IgD-negative memory B cell (primary cell): ENCODE data around the gene PFKFB4. TPM values are rescaled to one million over a fixed set of nuclear protein-coding genes. Genes with fewer than 3 reads are reported as not detected.

ENCODE experiments used
- H3K27ac Mint-ChIP-seq, 3 donors: one replicate each; pipeline ENCODE4 v1.8.0; 2020 to 2022; ENCODE audit warnings: mild to moderate bottlenecking in 3 of 3, mixed read lengths in 3 of 3, moderate library complexity in 1 of 3
- H3K27me3 Mint-ChIP-seq: one replicate; pipeline ENCODE4 v1.8.0; 2021; ENCODE audit warnings: mixed read lengths
- H3K36me3 Mint-ChIP-seq: one replicate; pipeline ENCODE4 v1.8.0; 2020; ENCODE audit warnings: mild to moderate bottlenecking, mixed read lengths
- H3K4me1 Mint-ChIP-seq, 3 donors: one replicate each; pipeline ENCODE4 v1.8.0; 2020 to 2022; ENCODE audit warnings: mixed read lengths in 3 of 3, mild to moderate bottlenecking in 1 of 3
- H3K4me3 Mint-ChIP-seq, 4 donors: one replicate each; pipeline ENCODE4 v1.8.0; 2020 to 2022; ENCODE audit warnings: mild to moderate bottlenecking in 4 of 4, mixed read lengths in 4 of 4, moderate library complexity in 3 of 4
- H3K9me3 Mint-ChIP-seq, 3 donors: one replicate each; pipeline ENCODE4 v1.8.0; 2020 to 2021; ENCODE audit warnings: mixed read lengths in 3 of 3, mild to moderate bottlenecking in 1 of 3
- polyA plus RNA-seq: library from polyadenylated mRNA; unstranded; fragments of 300-500 nt; fragmentation: Illumina TruSeq; gene quantifications from one replicate; pipeline ENCODE4 v1.2.3, GENCODE V29; 2021

The PFKFB4 gene
- polyA plus RNA-seq, 1 donor from 2014 or later = 1.5 TPM

DNA sequence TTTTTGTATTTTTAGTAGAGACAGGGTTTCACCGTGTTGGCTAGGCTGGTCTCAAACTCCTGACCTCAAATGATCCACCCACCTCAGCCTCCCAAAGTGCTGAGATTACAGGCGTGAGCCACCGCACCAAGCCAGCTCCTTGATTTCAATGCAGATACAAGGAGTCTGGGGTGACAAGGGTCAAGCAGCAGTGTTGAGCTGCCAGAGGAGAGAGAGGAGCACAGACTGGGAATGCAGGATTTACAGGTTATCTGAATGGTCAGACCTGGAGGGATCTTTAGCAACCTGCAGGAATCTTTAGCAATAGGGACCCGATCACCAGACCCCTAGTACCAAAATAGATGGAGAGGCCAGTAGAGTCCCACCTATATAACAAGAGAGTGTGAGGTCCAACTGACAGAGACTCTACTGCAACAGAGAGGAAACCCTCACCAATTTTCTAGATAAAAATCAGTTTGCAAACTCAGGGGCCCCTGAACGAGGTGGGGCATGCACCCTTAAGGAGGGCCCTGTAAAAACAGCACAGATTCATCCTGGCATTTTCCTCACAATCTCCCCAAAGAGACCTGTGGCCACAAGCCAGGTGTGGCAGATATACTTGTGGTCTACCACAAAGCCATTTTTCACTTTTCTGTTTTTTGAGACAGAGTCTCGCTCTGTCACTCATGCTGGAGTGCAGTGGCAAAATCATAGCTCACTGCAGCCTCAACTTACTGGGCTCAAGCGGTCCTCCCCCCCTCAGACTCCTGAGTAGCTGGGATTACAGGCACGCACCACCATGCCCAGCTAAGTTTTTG lies 42.0 kb downstream of the PFKFB4 start:
- Mint-ChIP-seq H3K9me3 (no peaks in the 10 kb centered on the region), H3K27me3 (peaks cover 12% of the 10 kb centered on the region), H3K4me1 (peaks cover 5 to 7% (median 6%) of the 10 kb centered on the region in 3 donors), H3K27ac (no peak overlapping the region), H3K4me3 (no peak overlapping the region), H3K36me3 (peaks cover 3% of the 10 kb centered on the region)

DNA sequence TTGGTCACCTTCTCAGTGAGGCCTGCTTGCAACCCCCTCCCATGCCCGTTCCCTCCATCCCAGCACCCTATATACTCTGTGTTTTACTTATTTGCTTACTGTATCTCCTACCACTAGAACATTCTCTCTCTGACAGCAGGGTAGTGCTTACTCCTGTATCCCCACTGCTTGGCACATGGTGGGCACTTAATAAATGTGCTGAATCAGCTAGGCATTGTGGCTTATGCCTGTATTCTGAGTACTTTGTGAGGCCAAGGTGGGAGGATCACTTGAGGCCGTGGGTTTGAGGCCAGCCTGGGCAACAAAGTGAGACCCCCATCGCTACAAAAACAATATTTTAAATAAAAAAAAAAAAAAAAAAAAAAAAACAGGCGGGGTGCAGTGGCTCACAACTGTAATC lies 45.1 kb downstream of the PFKFB4 start:
- peaks cover 9% of the 10 kb centered on the region for H3K27me3 Mint-ChIP-seq
- H3K9me3 Mint-ChIP-seq = no peaks in the 10 kb centered on the region
- no peak overlapping the region for H3K27ac Mint-ChIP-seq
- peaks cover 3% of the 10 kb centered on the region for H3K36me3 Mint-ChIP-seq
- H3K4me3 Mint-ChIP-seq = no peak overlapping the region
- peaks cover 5 to 14% (median 10%) of the 10 kb centered on the region in 3 donors for H3K4me1 Mint-ChIP-seq

DNA sequence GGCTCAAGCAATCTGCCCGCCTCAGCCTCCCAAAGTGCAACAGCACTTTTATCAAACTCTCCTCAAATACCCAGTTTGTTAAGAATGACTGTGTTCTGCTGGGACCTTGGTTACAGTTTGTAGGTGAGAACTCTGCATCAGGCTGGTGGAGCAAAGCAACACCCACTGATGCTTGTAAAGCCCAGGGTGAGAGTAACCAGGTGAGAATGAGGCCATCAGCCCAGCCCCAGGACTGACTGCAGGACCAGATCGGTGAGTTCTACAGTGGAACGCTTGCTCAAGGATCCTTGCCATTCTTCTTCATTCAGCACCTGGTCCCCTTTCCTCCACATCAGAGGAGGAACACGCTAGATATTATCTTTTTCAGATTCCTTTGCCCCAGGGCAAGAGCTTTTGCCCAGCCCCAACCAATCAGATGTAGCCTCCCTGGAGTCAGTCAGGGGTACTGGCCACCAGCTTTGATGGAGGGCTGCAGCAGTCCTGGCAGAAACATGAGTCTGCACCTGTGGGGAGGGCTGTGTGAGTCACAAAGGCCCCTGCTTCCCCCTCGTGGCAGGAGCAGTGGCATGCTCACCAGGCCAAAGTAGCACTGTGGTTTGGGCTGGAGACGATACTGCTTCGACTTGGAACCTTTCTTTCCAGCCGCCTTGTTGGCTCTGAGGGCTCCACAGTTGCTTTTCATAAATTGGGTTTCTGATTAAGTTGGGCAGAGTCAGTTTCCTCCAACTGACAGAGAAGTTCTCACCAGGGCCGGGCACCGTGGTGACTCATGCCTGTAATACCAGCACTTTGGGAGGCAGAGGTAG lies 49.1 kb downstream of the PFKFB4 start:
- Mint-ChIP-seq H3K9me3 (no peaks in the 10 kb centered on the region), H3K36me3 (peaks cover 3% of the 10 kb centered on the region), H3K4me3 (peak overlapping the region in 1 of 4 donors; percentile 27), H3K27me3 (peaks cover 8% of the 10 kb centered on the region), H3K27ac (no peak overlapping the region), H3K4me1 (peaks cover 0 to 7% (median 6%) of the 10 kb centered on the region in 3 donors)

DNA sequence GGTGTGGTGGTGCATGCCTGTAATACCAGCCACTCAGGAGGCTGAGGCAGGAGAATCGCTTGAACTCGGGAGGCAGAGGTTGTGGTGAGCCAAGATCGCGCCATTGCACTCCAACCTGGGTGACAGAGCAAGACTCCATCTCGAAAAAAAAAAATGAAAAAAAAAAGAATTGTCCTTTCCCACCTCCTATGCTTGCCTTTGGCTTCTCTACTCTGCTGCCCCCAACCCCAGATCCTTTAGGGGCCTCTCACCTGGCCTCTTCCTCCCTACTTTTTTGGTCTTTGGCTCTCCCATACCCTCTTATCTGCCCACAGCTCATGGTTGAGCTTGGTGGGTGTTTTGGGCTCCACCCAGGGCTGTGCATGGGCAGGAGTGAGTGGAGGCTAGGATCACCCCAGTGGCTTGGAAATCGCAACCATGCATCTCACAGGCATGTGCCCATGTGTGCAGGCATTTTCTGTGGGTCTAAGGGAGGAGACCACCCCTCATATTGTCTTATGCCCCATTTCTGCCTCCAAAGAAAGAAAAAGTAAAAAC lies 50.6 kb downstream of the PFKFB4 start:
- Mint-ChIP-seq H3K4me1 (peaks cover 0 to 8% (median 8%) of the 10 kb centered on the region in 3 donors), H3K4me3 (peak overlapping the region in 3 of 4 donors; percentile 10 to 68 (median 51)), H3K27me3 (peaks cover 3% of the 10 kb centered on the region), H3K27ac (no peak overlapping the region), H3K36me3 (peaks cover 2% of the 10 kb centered on the region), H3K9me3 (no peaks in the 10 kb centered on the region)

DNA sequence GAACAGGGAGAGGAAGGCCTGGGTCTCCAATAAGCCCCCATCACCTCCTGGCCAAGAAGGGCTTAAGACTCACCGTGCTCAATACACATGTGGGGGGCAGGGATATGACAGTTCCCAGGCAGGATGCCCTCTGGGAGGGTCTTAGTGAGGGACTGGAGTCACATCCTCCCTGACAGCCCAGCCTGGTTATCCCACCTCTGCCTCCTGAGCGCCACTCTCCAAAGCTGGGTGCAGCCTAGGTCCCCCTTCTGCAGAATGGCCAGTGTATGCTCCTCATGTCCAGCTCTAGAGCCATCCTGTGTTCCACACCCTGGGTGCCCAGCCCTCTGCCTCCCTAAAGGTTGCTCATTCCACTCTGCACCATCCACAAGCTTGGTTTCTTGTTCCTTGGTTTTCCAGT lies 51.5 kb downstream of the PFKFB4 start:
- Mint-ChIP-seq H3K36me3 (no peaks in the 10 kb centered on the region), H3K9me3 (no peaks in the 10 kb centered on the region), H3K4me3 (peak overlapping the region in 3 of 4 donors; percentile 58 to 89 (median 68)), H3K27ac (peak overlapping the region in 1 of 3 donors; percentile 31), H3K4me1 (peaks cover 0 to 8% (median 7%) of the 10 kb centered on the region in 3 donors), H3K27me3 (peaks cover 2% of the 10 kb centered on the region)

DNA sequence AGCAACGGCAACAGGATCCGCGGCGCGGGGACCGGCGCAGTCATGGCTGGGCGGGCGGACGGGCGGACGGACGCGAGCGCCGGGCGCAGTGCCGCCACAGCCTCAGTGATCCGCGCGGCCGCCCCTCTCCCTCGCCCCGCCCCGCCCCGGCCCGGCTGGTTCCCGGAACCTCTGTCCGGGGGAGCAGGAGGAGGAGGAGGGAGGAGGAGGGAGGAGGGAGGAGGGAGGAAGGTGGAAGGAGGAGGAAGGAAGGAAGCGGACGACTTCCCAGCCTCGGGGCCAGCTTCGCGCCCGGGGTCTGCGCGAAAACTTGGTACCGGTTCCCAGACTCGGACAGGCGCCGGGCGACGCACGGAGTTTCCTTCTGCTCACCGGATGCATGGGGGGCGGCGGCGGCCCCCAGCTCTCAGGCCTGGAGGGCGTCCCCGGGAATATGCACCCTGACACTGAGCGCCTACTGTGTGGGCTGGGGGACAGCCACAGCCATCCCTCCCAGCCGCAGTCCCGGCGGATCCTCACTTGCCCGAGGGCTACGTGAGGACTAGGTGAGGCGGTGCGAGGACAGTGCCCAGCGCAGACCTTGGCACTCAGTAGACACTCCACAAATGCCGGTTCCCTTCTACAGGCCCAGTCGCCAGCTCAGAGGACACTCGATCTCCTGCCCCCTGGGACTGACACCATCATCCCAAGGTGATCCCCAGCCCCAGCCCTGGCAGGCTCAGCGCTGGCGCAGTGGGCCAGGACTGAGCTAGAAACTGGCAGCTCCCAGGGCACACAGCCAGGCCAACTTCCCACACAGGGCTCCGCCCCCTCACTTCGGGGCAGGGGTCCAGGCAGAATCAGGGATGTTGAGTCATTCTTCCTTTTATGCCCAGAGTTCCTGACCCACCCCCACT lies 52.3 kb downstream of the PFKFB4 start, which contains the start of gene SHISA5:
Gene SHISA5, minus strand, starts transcription at position 124 of the 896 bp plus-strand sequence. Its CDS starts 80 bp downstream, at position 44.
- Mint-ChIP-seq H3K36me3 (no peaks in the 10 kb centered on the region), H3K4me3 (peak within 1 kb of the TSS; percentile 78 to 89 (median 84)), H3K4me1 (peaks cover 0 to 8% (median 7%) of the 10 kb centered on the region in 3 donors), H3K27me3 (peaks cover 2% of the 10 kb centered on the region), H3K9me3 (no peaks in the 10 kb centered on the region), H3K27ac (peak within 1 kb of the TSS in 2 of 3 donors; percentile 63 to 85)

DNA sequence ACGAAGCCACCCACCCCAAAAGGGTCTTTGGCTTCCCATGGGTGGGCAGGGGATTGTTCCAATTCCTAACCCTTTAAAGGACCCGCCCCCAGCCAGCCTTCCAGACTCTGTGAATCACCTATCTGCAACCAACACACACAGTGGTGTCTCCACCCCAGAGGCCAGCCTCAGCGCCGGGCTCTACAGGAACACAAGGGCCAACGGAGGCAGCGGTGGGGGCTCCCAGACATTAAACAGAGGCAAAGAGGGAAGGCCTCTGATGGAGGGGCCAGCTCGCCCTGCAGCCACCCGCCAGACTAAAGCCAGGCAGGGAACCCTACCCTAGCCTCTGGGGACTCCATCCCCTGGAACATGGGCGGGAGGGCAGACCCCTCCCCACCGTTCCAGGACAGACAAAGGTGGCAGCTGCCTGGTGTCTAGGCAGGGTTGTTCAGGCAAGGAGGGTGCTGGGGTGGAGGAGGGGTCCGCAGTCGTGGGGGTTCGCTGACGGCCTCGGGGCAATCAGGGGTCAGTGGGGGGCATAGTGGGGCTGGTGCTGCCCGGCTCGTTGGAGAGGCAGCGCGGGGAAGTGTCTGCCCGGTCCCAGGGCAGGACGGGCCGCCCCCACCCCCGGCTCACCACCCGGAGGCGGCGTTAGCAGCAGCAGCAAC lies 53.1 kb downstream of the PFKFB4 start:
- H3K9me3 Mint-ChIP-seq = no peaks in the 10 kb centered on the region
- peaks cover 0 to 8% (median 7%) of the 10 kb centered on the region in 3 donors for H3K4me1 Mint-ChIP-seq
- no peaks in the 10 kb centered on the region for H3K36me3 Mint-ChIP-seq
- H3K27me3 Mint-ChIP-seq = peaks cover 2% of the 10 kb centered on the region
- peak overlapping the region; percentile 78 to 89 (median 84) for H3K4me3 Mint-ChIP-seq
- H3K27ac Mint-ChIP-seq = peak overlapping the region in 2 of 3 donors; percentile 63 to 67

DNA sequence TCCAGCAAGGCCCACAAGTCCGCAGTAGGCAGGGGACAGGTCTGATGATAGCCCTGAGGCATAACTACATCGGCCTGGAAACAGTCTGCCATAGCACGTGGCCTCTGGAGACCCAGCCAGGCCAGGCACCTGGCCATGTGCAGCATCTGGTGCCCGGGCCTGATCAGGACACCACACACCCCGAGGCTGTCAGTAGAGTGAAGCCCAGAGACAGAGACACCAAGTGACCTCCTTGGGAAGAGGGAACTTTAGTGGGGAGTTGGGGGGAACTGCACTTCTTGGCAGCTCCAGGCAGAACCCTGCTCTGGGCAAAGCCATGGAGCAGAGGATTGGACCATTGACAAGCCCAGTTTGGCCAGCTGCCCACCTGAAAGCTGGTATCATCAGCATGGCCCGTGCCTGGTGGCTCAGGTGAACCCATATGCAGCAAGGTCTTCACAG lies 53.9 kb downstream of the PFKFB4 start:
- Mint-ChIP-seq H3K27me3 (peaks cover under 1% of the 10 kb centered on the region), H3K36me3 (peaks cover 2% of the 10 kb centered on the region), H3K27ac (peak overlapping the region in 1 of 3 donors; percentile 85), H3K4me3 (peak overlapping the region; percentile 78 to 85 (median 84)), H3K4me1 (peaks cover 0 to 7% (median 7%) of the 10 kb centered on the region in 3 donors), H3K9me3 (no peaks in the 10 kb centered on the region)

DNA sequence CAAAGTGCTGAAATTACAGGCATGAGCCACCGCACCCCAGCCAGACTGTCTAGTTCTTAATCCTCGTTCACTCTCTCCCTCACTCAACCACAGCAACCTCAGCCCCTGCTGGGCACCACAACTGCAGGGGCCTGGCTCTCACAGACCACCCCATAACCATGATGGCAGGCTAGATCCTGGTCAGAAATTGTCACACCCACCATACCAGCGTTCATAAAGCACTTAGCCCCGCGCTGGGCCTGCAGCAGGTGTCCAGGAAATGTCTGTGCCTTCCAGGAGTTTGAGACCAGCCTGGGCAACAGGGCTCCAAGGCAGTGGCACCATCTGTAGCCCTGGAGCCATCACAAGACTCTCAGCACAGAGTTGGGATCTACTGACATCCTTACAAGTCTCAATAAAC lies 54.5 kb downstream of the PFKFB4 start:
- peak overlapping the region in 1 of 3 donors; percentile 85 for H3K27ac Mint-ChIP-seq
- peaks cover 0 to 3% (median 2%) of the 10 kb centered on the region in 3 donors for H3K4me1 Mint-ChIP-seq
- no peaks in the 10 kb centered on the region for H3K9me3 Mint-ChIP-seq
- H3K4me3 Mint-ChIP-seq = peak overlapping the region in 3 of 4 donors; percentile 17 to 84 (median 70)
- H3K27me3 Mint-ChIP-seq = no peaks in the 10 kb centered on the region
- H3K36me3 Mint-ChIP-seq = peaks cover 3% of the 10 kb centered on the region

DNA sequence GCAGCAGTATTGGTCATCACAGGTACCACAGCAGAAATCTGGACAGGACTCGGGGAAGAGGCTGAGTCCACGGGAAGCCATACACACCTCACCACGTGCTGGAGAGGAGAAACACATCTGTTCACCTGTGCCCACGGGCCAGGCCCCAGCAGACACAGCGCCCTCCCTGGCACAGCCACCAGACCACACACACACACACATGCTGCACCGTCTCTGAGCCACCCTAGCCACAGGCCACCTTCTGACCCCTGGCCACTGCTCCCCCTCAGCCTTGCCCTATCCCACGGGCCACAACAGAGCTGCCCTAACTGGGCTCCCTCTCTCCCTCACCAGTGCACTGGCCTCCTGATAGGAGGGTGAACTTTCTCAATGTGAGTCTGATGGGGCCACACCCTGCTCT lies 55.4 kb downstream of the PFKFB4 start:
- no peaks in the 10 kb centered on the region for H3K9me3 Mint-ChIP-seq
- H3K4me1 Mint-ChIP-seq = peaks cover 0 to 3% (median 2%) of the 10 kb centered on the region in 3 donors
- H3K4me3 Mint-ChIP-seq = peak overlapping the region in 2 of 4 donors; percentile 60 to 65
- peaks cover 3% of the 10 kb centered on the region for H3K36me3 Mint-ChIP-seq
- peak overlapping the region in 1 of 3 donors; percentile 62 for H3K27ac Mint-ChIP-seq
- no peaks in the 10 kb centered on the region for H3K27me3 Mint-ChIP-seq

DNA sequence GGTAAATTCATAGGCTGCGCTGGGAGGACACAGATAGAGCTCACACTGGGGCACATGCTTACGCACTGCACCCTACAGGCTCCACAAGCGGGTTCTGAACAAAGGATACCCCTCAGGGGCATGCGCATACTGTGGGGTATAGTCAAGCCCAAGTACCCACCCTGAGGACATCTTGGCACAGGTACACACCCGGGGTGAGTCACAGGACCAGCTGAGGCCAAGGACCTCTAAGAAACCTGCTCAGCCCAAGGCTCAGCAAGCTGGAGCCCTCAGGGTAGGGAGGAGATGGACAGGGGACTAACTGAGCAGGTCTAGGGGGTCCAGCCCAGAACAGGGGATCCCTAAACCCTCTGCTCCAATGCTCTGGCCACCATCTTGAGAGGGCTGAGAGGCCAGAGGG lies 55.9 kb downstream of the PFKFB4 start:
- peak overlapping the region in 1 of 4 donors; percentile 67 for H3K4me3 Mint-ChIP-seq
- no peaks in the 10 kb centered on the region for H3K27me3 Mint-ChIP-seq
- H3K4me1 Mint-ChIP-seq = peaks cover 0 to 3% (median 2%) of the 10 kb centered on the region in 3 donors
- H3K9me3 Mint-ChIP-seq = no peaks in the 10 kb centered on the region
- H3K36me3 Mint-ChIP-seq = peaks cover 3% of the 10 kb centered on the region
- H3K27ac Mint-ChIP-seq = peak overlapping the region in 2 of 3 donors; percentile 14 to 32

DNA sequence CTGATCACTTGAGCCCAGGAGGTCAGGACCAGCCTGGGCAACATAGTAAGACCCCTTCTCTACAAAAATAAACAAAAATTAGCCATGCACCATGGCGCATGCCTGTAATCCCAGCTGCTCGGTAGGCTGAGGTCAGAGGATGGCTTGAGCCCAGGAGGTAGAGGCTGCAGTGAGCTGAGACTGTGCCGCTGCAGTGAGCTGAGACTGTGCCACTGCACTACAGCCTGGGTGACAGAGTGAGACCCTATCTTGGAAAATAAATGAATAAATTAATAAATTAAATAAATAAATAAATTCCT lies 63.5 kb downstream of the PFKFB4 start:
- Mint-ChIP-seq H3K27me3 (no peaks in the 10 kb centered on the region), H3K9me3 (no peaks in the 10 kb centered on the region), H3K36me3 (peaks cover 4% of the 10 kb centered on the region), H3K4me3 (no peak overlapping the region), H3K27ac (no peak overlapping the region), H3K4me1 (peaks cover 7 to 9% (median 8%) of the 10 kb centered on the region in 3 donors)

DNA sequence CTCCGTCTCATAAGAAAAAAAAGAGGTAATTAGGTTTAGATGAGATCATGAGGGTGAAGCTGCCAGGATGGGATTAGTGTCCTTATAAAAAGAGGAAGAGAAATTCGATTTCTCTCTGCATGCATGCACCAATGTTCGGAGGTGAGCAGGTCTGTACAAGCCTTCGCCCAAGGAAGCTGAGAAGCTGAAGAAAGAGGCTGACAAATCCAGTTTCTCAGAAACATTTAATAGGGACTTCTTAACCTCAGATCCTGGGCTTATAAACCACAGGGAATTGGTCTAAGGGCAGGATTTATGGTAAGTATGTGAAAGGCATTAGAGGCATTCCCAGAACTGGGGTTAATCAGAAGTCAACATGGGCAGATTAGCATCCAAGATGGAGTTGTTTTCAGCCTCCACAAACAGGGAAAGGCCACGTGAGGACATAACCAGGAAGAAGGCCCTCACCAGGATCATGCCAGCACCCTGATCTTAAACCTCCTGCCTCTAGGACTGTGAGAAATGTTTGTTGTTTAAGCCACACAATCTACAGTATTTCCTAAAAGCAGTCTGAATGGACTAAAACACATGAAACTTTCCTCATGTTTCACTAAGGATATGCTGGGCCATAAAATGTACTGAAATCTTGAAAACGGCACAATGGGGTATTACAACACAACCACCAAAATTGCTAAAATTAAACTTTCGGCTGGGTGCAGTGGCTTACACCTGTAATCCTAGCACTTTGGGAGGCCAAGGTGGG lies 64.0 kb downstream of the PFKFB4 start:
- Mint-ChIP-seq H3K36me3 (peaks cover 1% of the 10 kb centered on the region), H3K4me3 (peak overlapping the region; percentile 4 to 76 (median 66)), H3K9me3 (no peaks in the 10 kb centered on the region), H3K4me1 (peaks cover 7 to 9% (median 8%) of the 10 kb centered on the region in 3 donors), H3K27ac (peak overlapping the region in 1 of 3 donors; percentile 39), H3K27me3 (no peaks in the 10 kb centered on the region)
